AG04449 (cell line): ENCODE measurements around the gene UBR4.

ENCODE experiments used
- CTCF ChIA-PET: fragments of 350-600 bp; formaldehyde crosslinking; extraction: SDS; loops from one replicate; lab custom pipeline; 2021; ENCODE audit warnings: antibody characterized with exemption; lab: Yijun Ruan, JAX
- POLR2A ChIA-PET: fragments of 400-600, 350-600 bp; formaldehyde crosslinking; extraction: SDS; loops from one replicate; lab custom pipeline; 2020; ENCODE audit warnings: antibody characterized with exemption, inconsistent platforms; lab: Yijun Ruan, JAX
- DNase-seq: peaks from one replicate; pipeline ENCODE4 v3.0.0-alpha.2; 2010; ENCODE audit warnings: low read depth, low spot score
- H3K4me3 ChIP-seq: 2 replicates; pipeline ENCODE4 v1.5.1; 2011; ENCODE audit warnings: low read depth, mild to moderate bottlenecking, control low read depth, low read length
- TF ChIP-seq, protein P1 (sequence below): IDR thresholded peaks from one replicate; pipeline ENCODE4 v1.5.1; 2011; ENCODE audit warnings: mild to moderate bottlenecking, moderate library complexity, low read length, control low read depth, inconsistent platforms; ENCODE audit not compliant: insufficient read depth; ENCODE audit errors: missing control alignments

The UBR4 gene

DNA sequence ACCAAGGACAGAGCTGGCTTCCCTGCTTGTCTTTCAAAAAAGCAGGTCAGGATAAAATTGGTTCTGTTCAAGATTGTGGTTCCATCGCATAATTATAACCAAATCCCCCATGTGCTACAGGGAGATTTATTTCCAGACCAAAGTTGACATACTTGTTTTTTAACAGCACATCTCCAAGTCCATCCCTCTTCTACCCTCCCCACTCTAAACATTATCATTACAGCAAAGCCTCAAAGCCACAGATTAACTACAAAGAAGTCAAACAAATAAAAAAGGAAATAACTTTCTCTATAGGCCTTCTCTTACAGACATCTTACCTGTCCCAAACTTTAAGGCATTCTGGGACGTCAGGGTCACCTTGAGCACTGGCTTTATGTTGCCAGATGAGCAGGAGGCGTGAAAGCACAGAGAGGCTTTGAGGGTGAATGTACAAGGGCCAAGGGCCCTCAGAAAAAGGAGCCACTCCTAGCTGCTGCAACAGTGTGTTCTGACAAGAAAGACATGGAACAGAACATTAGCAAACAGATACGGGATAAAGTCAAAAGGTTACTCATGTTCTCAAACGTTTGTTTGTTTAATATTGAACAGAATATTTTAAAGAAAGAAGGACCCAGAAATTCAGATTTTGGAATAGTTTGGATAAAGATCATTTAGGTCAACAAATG is 31.2 kb downstream of the UBR4 start:
- POLR2A ChIA-PET, result no interaction called here
- TF ChIP-seq, protein P1, sequence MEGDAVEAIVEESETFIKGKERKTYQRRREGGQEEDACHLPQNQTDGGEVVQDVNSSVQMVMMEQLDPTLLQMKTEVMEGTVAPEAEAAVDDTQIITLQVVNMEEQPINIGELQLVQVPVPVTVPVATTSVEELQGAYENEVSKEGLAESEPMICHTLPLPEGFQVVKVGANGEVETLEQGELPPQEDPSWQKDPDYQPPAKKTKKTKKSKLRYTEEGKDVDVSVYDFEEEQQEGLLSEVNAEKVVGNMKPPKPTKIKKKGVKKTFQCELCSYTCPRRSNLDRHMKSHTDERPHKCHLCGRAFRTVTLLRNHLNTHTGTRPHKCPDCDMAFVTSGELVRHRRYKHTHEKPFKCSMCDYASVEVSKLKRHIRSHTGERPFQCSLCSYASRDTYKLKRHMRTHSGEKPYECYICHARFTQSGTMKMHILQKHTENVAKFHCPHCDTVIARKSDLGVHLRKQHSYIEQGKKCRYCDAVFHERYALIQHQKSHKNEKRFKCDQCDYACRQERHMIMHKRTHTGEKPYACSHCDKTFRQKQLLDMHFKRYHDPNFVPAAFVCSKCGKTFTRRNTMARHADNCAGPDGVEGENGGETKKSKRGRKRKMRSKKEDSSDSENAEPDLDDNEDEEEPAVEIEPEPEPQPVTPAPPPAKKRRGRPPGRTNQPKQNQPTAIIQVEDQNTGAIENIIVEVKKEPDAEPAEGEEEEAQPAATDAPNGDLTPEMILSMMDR, result no peak
- CTCF ChIA-PET, result interaction anchor here (0.8 to 1.6 kb wide), 6 partner anchors 9 to 65 kb away, joined by 3 to 4 read pairs (median 3); no protein-coding TSS in a partner anchor
- no peak for DNase-seq
- no peak overlapping the region for H3K4me3 ChIP-seq

DNA sequence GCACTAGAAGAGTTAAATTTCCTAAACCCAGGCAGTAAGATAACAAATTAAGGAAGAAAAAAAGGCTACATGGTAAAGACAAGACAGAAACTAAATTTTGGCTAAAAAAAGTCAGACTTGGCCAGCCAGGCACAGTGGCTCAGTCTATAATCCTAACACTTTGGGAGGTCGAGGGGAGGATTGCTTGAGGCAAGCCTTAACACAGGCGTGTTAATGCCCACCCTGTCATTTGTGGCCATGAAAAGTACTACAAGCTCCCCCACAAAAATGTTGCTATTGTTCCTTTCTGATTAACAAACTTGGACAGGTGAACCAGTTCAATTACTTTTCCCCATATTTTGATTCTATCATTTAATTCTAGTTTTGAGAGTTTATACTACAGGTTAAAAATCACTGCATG is 32.3 kb downstream of the UBR4 start:
- TF ChIP-seq, protein P1, result no peak
- ChIA-PET CTCF (no interaction called here), POLR2A (no interaction called here)
- DNase-seq, result no peak
- H3K4me3 ChIP-seq, result no peak overlapping the region

DNA sequence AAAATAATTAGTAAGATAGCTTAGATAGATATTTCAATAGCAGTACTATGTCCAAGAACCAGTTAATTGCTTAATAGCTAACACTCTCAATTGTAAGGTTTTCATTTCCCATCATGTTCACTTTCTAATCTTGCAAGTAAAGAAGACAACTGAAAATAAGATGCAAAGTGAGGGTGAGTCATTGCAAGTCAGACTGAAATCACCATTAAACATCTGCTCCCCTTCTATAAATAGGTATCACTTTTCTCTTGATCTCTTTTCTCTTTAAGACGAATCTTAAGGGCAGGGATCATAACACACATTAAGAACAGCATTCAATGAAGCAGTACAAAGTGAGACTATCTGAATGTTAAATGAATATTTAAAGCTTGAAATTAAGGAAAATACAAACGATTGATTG is 40.4 kb downstream of the UBR4 start:
- POLR2A ChIA-PET, result no interaction called here
- CTCF ChIA-PET, result interaction anchor here (0.8 to 0.9 kb wide), 2 partner anchors 9 to 10 kb away, joined by 3 read pairs; no protein-coding TSS in a partner anchor
- DNase-seq, result peak; percentile 24
- TF ChIP-seq, protein P1, result no peak
- no peak overlapping the region for H3K4me3 ChIP-seq

DNA sequence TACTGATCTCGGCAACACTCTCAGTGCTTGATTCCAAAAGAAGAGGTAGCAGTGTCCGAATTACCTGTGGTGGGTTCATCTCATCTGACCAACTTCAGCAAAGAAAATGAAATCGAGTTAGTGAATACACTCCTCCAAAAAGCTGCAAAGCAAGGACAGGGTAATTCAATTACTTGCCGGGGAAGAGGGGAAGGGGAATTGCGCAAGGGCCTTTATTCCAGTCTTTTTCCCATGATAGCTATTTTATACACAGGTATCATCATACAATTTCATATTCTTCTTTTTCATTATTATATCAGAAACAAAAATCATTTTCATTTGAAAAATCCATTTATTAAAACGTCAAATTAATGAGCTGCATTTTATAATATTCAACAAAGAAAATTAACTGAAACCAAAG is 42.9 kb downstream of the UBR4 start:
- H3K4me3 ChIP-seq, result no peak overlapping the region
- ChIA-PET POLR2A (interaction anchor here (0.6 kb wide), 1 partner anchor 26 kb away, joined by 3 read pairs; no protein-coding TSS in a partner anchor), CTCF (interaction anchor here (0.8 to 1.6 kb wide), 2 partner anchors 12 to 13 kb away, joined by 3 read pairs; no protein-coding TSS in a partner anchor)
- DNase-seq, result no peak
- TF ChIP-seq, protein P1, result no peak

DNA sequence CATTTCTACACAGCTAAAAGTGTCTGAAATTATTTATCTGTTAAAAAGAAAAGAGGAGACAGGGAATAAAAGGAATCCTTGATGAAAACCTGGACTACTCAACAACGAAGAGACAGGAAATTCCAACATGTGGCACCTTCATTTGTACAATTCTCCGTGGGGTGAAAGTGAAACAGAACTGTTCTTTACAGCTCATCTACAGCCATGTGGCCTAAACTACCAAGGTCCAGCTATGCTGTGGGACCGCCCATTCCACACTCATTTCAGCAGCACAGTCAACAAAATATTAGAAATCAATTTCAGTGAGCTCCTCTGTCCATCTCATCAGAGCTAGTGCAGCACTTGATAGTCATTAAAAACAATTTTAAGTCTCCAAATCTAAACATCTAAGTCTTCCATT is 44.0 kb downstream of the UBR4 start:
- DNase-seq, result no peak
- no peak overlapping the region for H3K4me3 ChIP-seq
- TF ChIP-seq, protein P1, result no peak
- ChIA-PET POLR2A (no interaction called here), CTCF (interaction anchor here (1.0 to 1.6 kb wide), 3 partner anchors 11 to 485 kb away, joined by 3 read pairs; no protein-coding TSS in a partner anchor)

DNA sequence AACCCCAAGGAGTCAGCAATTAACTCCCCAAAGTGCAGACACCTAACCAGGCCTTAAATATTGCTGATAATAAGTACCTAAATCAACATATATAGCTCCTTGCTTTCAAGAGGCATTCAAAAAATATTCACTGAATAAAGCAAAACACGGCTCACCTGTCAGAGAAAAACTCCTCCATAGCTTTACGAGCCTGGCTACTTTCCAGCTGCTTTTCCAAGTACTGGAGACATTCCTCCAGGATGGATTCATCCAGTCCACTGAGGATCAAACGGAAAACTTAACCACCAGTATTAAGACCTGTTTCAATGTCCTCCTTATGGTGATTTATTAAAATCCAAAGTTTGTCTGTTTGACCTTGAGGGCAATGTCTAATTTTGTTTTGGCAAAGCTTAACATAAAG is 44.6 kb downstream of the UBR4 start:
- H3K4me3 ChIP-seq, result no peak overlapping the region
- no peak for DNase-seq
- ChIA-PET POLR2A (no interaction called here), CTCF (interaction anchor here (0.7 to 1.2 kb wide), 4 partner anchors 14 to 485 kb away, joined by 3 read pairs; no protein-coding TSS in a partner anchor)
- TF ChIP-seq, protein P1, result no peak
